ENCODE results near the gene COL15A1.

The COL15A1 gene

DNA sequence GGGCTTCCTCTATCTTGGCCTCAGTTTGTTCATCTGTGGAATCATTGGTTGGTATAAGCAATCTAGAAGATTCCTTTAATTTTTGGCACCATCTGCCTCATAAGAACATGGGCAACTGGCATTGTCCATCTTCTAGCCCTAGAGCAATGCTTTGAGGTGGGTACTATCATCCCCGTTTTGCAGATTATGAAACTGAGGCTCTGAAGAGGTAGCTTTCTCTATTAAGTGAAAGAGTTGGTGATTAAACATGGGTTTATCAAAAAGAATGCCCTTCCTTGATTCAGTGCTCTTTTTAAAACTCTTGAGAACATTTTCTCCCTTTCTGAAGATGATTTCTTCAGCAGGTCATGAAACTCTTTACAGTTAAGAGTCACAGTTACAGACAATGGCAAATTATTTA, 118.8 kb downstream of the COL15A1 start:
- no peak for DNase-seq

DNA sequence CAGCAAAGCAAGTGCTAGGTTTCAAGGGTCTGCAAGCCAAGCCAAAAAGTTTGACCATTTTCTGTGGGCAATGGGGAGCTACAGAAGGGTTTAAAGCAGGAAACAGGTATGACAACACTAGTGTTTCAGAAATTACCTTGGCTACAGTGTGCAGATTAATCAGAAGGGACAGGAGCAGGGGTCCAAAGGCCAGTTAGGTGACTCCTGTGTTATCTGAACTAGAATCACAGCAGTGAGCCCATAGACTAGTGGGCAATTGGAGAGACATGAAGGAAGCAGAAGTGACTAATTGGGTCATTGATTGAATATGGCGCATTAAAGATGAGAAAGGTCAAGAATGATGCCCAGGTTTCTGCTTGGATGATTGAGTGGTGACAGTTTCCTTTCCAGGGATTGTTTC, 119.8 kb downstream of the COL15A1 start:
- DNase-seq = no peak

DNA sequence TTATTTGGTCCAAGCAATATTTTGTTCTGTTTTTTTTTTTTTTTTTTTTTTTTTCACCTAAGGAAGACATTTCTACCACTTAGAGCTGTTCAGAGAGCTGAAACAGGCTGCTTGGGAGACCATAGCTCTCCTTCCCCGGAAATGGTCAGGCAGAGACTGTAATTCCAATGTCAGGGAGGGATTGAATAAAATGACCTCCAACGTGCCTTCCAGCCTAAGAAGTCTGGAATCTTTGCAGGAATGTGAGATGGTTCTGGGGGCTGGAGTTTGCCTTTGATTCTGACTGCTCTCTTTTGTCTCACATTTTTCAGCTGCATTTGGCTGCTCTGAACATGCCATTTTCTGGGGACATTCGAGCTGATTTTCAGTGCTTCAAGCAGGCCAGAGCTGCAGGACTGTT, 122.9 kb downstream of the COL15A1 start:
- no peak for DNase-seq

DNA sequence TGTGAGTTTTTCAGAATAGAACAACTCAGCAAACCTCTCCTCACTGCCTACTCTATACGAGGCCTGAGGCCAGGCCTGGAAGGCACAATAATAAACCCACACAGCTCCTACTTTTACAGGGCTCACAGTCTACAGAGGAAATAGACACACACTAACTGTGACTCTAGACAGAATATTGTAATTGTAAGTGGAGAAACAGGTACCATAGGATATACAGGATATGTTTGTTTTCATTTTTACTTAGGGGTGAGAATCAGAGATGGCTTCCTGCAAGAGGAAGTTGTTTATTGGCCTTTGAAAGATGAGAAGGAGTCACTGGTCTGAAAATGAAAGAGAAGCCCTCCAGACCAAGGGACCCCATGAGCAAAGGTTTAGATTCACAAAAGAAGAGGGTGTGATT, 125.4 kb downstream of the COL15A1 start:
- DNase-seq = no peak

DNA sequence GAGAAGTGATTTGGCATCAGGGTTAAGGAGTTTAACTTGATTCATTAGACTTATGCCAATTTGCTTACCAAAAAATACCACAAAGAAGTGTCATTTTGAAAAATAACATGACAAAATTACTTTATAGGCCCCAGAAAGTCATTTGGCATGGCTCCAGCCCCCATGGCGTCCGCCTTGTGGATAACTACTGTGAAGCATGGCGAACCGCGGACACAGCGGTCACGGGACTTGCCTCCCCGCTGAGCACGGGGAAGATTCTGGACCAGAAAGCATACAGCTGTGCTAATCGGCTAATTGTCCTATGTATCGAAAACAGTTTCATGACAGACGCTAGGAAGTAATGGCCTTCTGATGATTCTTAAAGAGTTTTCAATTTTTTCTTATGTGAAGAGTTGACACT, 125.8 kb downstream of the COL15A1 start:
- DNase-seq = no peak

DNA sequence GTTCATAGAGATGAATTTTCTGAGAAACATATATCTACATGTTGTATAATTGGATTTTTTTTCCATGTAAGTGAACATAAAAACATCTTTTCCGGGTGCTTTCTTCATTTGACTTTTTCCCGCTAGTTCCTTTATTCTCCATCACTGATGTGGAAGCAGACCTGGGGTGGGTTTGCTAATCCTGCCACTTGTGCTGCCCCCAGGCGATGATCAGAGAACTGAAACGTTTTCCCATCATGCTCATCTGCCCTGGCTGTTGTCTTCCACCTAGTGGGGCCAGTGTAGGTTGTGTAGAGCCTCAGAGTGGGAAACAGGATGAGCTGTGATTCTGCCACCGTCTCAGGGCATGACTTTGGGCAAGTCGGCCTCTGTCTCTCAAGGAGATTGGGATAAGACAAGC, 127.0 kb downstream of the COL15A1 start:
- no peak for DNase-seq

DNA sequence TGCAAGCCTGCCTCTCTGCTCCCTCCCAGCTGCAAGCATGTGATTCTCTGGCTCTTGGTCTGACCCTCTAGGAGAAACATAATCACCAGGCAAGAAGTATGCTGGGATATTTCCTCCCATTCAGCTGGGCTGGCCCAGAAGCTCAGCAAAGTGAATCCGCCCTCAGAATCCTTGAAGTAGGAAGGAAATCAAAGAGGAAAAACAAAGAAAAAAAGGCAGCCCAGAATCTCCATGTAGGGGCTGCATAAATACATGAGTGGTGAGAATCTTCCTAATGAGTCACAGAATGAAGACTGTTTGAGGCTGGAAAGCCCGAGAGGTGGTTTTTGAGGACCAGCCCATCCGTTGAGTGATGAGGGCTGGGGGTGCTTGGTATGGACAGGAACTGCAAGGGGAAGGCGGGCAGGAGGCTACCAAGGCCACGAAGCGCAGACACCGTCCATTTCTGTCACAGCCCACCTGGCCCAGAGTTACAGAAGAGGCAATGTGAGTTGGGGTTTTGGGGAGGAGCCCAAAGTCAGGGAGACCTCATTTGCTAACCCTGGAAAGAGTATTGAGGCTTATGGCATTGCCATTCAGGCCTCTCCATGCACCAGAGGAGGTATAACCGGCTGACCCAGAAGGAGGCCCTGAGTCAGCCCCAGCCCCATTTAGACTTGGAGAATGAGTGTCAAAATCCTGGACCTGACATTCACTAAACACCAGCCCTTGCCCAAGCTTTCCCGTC, 127.8 kb downstream of the COL15A1 start:
- no peak for DNase-seq

DNA sequence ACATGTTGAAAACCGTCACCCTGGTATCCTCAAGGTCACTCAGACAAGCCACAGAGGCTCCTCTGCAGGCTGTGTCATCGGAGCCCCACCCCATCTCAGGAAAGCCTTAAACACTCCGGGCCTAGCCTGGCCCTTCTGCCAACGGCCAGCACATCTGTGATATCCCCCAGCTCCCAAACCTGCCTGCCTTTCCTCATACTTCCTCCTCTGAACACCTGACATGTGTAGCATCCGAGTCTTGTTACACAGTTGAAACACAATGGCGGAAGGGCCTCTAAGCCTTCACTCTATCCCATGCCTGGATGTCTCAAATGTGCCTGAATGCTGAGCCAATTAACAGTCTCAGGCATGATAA, 128.3 kb downstream of the COL15A1 start:
- DNase-seq = no peak

DNA sequence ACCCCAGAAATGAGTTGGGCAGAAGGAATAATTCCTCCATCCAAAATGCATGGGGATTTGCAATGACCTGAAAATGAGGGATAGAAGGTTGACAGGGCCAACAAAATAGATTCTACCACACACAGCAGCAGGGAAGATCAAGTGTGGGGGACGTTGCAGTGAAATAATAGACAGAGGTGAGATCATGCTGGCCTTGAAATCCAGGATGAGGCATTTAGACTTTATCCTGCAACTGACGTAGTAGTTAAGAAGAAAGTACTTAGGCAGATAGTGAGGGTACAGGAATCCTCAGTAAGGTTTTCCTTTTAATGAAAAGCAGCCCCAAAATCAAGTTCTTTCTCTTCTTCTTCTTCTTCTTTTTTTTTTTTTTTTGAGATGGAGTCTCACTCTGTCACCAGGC, 129.6 kb downstream of the COL15A1 start:
- DNase-seq = no peak

DNA sequence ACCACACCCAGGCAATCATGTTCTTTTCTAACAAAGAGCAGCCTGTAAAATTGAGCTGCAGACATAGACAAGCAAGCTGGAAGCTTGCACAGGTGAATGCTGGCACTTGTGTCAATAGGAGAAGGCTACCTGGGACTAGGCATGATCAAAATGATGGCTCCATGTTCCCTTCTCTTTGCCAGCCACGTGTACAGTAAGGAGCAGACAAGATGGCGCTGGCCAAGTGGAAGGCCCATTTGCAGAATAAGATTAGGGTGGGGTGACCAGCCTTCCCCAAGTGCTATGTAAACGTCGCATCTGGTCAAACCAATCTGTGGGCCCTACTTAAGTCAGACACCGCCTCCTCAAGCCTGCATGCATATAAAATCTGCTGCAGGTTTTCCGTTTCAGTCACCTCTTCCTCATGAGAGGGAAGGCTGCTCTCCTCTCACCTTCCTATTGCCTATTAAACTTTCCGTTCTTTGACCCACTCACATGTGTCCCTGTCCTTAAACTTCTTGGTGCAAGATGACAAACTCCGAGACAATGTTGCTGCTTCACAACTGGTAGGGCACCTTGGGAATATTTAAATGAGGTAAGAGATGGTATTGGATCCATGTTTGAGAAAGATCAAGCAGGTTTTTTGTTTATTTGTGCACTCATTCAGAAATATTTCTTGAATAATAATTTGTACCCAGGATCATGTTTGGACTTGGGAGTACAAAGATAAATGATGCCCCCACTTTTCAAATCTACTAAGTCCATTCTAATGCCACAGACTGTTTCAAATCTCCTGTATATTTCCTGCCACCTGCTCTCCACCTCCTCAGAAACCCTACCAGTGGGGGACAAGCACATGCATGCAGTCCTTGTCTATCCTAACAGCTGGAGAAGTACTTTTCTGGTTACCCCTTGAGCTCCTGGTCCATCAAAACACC, 130.5 kb downstream of the COL15A1 start:
- DNase-seq = no peak

DNA sequence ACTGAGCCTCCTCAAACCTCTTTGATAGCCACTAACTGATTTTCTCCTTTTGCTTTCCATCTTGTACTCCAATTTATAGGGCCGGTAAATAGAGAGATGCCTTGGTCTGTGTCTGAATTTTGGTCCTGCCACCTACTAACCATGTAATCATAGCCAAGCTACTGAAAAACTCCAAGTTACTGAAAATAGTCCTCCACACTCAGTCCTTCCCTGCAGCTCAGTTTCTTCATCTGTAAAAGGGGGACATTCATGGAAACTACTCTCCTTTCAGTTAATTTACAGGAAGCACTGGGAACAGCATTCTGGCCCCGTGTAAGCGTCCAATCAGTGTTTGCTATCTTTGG, 131.2 kb downstream of the COL15A1 start:
- no peak for DNase-seq

DNA sequence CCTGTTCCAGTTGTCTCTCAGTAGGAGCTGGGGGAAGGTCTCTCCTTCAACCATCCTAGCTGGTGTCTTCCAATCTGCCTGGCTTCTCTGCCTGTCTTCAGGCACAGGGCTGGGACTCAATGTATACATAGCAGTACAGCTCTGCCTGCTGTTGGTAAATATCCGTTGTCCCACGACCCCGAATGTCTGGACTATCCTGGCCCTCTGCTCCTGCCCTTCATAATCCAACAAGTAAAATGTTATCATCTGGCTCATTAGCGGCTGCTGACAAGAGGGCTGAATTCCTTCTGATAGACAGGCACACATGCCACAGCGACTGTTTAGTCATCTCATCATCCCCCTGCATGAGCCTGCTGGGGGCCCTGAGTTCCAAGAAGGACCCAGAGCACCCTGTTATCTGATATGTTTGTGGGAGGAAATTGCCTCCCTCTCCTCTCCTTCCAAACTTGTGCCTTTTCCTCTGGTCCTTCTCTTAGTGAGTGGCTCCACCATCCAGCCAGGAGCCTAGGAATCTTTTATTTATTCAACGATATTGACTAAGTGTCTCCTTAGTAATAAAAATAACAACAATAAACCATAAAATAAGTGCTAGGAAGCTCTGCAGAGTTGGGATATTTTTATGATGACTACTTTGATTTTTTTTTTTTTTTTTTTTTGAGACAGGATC, 131.7 kb downstream of the COL15A1 start:
- DNase-seq = no peak

DNA sequence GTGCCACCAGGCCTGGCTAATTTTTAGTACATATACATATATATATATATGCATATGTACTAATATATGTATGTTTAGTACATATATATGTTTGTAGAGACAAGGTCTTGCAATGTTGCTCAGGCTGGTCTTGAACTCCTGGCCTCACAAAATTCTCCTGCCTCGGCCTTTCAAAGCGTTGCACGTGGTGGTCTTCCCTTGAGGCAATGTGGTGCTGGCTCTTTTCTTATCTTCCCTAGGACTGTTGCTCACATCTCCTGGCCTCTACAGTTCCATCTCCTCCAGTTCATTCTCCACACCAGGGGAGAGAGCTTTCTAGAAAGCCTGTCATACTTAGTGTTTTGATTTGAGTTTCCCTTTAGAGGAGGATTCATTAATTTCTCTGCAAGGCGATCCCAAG, 132.3 kb downstream of the COL15A1 start:
- no peak for DNase-seq

DNA sequence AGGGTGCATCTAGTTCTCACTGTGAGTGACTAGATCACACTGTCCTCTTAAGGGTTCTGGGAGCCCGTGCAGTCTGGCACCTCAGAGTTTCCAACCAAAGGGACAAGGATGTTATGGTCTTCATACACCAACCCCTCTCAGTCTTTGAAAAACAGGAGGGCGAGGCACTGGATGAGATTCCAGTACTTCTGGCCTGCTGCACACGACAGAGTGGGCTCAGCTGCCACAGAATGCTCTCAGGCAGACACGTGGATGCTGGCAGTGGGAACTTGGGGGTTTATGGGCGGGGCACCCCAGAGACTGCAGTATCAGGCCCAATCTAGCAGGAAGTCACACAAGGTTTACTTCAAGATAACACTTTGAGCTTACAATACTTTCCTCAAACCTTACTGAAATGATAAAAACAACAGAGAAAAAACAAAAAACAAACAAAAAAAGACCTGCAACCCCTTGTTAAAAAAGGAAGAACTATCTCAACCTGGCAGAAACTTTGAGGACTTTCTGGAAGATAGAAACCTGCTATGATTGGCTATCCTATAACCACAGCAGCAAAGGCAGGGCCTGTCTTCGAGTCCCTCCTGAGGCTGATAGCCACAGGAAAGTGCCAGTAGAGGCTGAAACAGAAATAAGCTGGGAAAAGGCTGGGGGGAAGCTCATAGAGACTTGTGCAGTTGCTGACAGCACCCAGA, 132.9 kb downstream of the COL15A1 start:
- no peak for DNase-seq

DNA sequence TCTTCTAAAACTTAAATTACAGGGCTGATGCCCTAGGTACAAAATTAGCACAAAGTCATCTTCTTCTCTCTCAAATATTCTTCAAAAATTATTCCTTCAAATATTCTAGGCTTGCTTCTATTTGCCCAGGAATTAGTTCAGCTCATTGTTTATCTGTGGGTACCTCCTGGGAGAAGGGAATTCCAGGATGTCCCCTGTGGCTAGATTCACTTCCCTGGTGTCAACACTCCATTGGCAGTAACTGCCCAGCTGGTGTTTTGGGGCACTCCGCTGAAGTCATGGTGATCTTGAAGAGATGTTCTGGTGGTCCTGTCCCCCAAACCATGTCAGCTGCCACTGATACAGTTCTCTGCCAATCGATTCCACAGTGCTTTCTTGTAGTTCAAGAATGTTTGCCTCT, 135.0 kb downstream of the COL15A1 start:
- DNase-seq = no peak

DNA sequence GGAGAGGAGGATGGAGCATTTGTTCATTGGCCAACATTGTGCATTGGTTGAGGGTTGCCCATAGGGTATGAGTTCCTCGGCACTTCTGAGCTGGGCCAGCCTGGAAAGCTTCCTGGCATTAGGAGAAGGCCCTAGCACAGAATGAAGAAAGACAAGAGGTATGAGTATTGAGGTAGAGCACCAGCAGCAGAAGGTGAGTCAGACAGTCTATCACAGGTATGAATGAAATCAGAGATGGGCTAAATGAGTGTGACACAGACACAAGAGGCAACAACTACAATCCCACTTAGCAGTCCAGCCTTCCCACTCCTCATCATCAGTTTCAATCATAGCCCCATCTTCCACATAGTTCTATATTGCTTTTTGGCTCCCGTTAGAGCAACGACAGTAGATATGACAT, 135.8 kb downstream of the COL15A1 start:
- DNase-seq = no peak

DNA sequence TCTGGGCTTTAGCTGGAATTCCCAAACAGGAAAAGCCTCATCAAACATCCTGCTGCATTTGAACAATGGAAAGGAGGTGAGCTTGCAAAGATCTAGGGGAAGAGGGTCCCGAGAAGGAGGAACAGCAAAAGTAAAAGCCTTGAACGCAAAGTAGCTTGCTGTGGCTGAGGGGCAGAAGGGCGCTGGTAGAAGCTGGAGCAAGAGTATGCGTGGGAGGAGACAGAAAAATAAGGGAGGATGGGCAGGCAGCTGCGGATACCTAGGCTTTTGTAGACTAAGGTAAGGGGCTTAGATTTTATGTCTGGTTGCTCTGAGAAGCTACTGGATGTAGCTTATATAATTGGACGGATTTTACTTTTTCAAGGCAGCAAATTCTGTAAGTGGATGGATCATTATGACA, 139.3 kb downstream of the COL15A1 start:
- no peak for DNase-seq

DNA sequence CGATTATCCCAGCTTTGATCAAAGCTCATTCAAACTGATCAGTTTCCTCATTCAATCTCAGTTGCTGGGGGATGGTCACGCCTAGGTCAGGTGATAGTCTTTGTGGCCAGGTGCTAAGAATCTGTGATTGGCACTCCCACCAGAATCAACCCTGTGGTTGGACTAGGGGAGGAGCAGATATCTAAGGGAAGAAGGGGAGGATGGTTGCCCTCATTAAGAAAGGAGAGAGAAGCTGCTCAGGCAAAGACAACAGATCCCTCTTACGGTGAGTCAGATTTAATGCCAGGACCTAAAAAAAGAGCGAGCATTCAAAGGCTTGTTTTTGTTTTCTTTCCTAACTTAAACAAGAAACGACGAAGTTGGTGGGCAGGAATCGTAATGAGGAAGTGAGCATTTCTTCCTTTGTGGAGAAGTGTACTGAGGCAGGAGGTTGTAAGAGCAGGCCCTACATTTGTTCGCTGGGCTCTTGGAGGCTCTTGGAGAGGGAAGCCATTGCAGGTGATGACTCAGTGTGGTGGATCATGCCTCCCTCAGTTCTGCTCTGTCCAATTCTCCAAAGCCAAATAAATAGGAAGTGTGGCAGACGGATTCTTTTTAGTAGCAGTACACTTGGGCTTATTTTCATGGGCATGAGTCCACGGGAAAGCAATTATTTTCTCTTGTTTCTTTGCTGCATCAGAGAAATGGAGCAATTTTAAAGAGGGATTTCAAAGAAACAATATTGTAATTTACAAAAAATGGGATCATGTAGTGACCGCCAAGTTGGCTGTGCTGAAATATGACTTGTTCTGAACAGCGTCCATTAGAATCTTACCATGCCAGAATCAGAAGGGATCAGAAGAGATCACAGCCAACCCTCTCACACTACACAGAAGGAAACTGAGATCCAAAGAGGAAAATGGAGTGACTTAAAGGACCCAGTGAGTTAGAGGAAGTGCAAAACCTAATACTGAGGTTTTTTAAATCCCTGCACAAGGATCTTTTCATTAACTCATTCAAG, 142.5 kb downstream of the COL15A1 start:
- no peak for DNase-seq

DNA sequence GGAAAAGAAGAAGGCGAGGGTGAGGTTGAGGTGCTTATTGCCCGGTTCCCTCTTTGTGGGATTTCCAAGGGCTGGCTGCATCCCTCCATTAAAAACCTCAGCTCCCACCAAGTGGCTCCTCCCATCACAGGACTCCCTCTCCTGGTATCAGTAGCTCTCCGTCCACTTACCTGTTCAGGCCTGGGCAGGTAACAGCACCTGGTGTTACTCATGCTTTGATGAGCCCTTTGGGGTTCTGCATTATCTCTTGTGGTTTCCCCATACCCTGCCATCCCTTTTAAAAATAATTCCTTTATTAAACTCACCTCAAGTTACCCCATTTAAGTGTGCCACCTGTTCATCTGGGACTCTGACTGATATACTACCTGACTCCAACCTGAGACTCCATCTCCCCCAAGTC, 143.8 kb downstream of the COL15A1 start:
- DNase-seq = no peak

DNA sequence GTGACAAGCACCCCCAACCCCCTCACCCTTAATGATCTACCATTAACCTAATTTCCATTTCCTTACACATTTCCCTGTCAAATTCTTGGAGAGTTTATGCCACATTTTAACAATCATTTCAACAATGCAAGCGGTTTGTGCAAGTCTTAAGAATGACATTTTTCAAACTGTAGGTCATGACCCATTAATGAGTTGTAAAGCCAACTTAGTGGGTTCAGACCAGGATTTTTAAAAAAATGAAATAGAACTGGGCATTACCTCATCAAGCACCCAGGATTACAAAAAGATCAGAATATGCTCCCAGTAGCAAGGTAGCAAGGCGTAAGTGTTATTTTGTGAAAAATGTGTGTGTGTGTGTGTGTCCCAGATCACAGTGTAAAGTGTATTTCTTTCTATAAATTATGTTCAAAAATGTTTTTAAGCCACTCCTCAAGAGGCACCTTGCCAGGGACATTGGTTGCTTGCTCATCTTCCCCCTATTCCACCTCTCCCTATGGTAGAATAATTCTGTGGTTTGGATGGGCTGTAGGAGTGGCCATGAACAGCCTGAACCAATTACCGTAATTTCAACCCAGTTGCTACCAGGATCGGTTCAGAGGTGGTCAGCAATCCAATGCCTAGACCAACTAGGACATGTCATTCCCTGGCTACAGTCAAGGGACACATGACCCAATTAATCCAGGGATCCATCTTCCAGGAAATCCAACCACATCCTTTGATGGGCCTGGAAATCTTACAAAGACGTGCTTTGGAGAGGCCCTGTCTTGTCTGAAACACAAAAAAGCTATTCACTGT, 146.8 kb downstream of the COL15A1 start:
- no peak for DNase-seq
